Stimulated activated CD8-positive, alpha-beta memory T cell treated with anti-CD3 and anti-CD28 coated beads, Interleukin-15, amount 100 ng/mL, for 4 hours (primary cell): ENCODE data around the gene MGAT4C.
"Not testable (repeated sequence)": the region's sequence is repeated elsewhere in the genome, so short reads cannot be mapped to it uniquely, and the experiment has no call there.

ENCODE experiments used
- DNase-seq, 2 donors: peaks; one replicate each; pipeline ENCODE4 v3.0.0-alpha.2; 2020; ENCODE audit warnings: low read depth in 2 of 2

The MGAT4C gene

DNA sequence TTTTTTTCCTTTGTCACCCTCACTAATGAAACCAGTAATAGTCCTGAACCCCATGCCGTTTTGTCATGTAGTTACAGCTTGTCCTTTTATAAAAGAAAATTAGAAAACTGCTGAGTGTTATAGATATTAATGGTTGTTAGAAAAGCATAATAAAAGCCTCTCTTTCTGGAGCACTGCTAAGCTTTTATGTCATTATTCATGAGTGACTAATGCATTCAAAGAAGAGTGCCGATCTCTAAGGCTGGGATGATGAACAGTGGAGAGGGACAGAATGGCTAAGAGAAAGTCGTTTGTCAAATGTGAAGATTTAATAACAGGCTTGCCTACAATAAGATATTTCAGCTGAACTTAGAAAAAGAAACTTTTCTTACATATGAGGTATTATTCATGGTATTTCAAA lies 121.6 kb downstream of the MGAT4C start:
- DNase-seq: no peak

- not testable (repeated sequence) for DNase-seq
Observed at GRCh38 chr12:86126900-86127299, 129.3 kb downstream of the MGAT4C start.

DNA sequence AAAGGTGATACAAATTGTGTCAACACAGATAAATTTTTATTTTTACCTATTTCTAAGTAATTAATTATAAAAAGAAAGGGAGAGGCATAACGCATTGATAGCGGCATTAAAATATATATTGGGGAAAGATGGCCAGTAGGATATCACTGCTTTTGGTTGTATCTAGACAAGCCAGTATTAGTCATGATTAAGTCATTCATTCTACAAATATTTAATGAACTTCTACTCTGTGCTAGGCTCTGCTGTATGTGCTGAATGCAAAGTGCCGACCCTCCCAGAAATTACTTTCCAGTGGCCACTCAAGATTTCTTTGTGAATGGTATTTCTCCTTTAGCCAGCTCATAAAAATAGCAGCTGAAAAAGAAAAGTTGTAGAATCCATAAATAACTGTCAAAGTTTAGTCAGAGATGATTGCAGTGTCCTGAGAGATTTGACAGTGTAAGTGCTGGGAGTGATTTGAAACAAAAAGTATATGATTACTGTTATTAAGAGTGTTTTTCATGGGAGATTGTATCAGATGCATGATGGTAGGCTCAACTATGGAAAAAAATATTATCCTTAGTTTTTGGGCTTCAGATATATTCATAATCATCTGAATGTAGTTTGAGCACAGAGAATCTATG lies 133.2 kb downstream of the MGAT4C start:
- no peak for DNase-seq

- no peak for DNase-seq
Observed at GRCh38 chr12:86118161-86118560, 138.0 kb downstream of the MGAT4C start.

DNA sequence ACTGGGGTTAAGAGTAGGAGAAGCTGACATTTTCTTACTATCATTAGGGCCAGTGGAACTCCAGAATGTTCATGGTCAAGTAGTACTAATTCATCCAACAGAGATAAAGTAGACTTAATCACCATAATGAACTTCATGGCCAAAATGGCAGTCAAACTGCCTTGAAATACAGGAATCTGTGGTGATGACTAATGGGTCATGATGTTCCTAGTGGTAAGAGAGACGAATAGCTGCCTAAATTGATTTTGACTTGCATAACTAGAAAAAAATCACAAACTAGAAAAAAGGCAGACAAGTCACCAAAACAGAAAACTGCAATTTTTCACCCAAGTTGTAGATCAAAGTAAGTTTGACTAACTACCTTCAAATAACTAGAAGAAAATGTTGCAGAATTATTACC lies 138.5 kb downstream of the MGAT4C start:
- DNase-seq: no peak

GRCh38 chr12:86104087-86104486 lies 152.1 kb downstream of the MGAT4C start:
- no peak for DNase-seq

DNA sequence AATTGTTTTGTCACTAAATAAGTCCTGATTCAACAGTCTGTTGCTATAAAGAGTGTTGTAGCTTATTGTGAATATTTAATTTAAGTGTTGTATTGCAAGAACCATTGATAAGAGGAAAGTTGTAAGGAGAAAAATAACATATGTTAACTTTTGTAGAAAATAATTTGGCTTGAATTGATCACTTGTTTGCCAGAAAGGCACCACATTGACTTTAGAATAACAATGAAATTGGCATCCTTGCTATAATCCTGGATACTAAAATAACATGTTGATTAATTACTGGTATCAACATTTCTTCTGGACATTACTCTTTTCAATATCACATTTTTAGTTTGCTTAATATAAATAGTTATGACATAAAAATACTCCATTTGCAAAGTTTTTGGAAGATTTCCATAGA lies 159.0 kb downstream of the MGAT4C start:
- DNase-seq: no peak

DNA sequence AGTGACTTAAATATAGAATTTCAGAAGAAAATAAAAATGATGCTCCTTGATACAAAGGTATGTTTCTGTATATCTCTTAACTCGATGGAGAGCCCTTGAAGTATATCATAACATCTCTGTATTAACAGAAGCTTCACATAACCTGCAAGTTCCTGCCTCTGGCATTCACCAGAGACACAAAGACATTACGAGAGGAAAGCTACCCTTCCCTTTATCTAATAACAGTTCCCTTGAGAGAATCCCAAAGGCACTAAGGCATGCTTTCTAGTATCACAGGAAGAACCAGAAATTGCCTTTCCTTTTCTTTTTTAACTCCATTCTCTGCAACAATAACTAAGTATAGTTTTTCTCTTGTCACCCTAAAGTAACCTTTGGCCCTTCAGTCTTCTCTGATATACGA lies 164.5 kb downstream of the MGAT4C start:
- DNase-seq: no peak

DNA sequence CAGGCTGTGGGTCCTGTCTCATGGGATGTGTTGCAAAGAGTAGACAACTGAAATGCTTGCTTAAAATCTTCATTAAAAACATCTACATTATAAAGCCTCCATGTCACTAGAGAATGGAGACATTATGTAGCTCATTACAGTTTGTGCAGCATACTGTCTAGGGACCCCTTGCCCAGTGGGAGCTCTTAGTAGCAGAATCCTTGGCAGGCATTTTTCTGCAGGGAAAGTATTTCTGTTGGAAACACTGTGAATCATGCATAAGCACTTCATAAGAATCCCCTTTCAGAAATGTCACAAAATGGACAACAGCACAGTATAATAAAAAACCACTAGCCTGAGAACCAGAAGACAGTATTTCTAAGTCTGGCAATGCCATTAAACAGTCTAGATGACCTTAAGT lies 174.3 kb downstream of the MGAT4C start:
- no peak for DNase-seq

GRCh38 chr12:86059052-86059451 lies 197.1 kb downstream of the MGAT4C start:
- not testable (repeated sequence) for DNase-seq

DNA sequence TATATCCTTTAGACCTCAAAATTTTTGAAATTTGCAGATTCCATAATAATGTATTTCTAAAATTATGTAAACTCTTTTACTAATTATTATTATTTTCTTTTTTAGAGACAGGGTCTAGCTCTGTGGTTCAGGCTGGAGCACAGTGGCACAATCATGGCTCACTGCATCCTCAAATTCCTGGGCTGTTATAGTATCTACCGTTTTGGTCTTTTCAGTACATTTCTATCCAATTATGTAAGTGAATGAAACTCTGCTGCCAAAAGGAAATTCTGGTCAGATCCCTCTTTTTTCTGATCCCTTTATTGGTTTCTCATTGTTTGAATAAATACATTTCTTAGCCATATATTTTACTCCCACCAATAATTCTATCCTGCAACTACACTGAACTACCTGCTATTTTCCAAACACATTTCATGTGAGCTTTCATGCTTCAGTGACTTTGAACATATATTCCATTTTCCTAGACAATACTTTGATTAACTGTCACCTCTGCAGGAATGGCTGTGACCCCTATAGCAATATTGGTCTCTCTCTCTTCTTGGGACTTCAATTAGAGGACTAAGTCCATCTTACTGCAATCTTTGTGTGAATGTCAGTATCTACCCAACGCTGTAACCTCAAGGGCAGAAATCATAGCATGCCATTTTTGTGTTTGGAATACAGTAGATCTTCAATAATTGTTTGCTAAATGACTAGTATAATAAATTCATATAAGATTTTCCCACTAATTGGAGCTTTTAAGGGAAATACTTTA lies 198.9 kb downstream of the MGAT4C start:
- no peak for DNase-seq

GRCh38 chr12:86052921-86053320 lies 203.3 kb downstream of the MGAT4C start:
- no peak for DNase-seq

- no peak for DNase-seq
Observed at GRCh38 chr12:86050010-86050409, 206.2 kb downstream of the MGAT4C start.

- DNase-seq: no peak
Observed at GRCh38 chr12:86044396-86044795, 211.8 kb downstream of the MGAT4C start.

DNA sequence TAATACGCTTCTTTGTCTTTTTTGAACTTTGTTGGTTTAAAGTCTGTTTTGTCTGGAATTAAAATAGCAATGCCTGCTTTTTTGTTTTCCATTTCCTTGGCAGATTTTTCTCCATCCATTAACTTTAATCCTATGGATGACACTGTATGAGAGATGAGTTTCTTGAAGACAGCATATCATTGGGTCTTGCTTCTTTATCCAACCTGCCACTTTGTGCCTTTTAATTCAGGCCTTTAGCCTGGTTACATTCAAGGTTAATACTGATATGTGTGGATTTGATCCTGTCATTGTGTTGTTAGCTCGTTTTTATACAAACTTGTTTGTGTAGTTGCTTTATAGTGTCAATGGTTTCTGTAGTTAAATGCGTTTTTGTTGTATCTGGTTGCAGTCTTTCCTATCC lies 214.1 kb downstream of the MGAT4C start:
- no peak for DNase-seq

GRCh38 chr12:86018361-86018760 lies 237.8 kb downstream of the MGAT4C start:
- no peak for DNase-seq

DNA sequence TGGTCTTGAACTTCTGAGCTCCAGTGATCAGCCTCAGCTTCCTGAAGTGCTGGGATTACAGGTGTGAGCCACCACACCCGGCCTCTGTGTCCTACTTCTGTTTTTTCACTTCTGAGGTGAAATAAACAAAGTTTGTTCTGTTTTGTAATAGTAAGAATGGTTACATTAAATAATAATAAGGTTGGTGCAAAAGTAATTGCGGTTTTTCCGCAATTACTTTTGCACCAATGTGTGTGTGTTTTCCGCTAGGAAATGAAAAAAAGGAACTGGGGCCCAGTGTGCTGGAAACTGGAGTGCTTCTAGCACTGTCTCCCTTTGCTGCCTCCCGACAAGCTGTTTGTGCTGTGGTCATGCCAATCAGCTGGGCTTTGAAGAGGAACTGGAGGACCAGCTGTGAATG lies 241.2 kb downstream of the MGAT4C start:
- no peak for DNase-seq

DNA sequence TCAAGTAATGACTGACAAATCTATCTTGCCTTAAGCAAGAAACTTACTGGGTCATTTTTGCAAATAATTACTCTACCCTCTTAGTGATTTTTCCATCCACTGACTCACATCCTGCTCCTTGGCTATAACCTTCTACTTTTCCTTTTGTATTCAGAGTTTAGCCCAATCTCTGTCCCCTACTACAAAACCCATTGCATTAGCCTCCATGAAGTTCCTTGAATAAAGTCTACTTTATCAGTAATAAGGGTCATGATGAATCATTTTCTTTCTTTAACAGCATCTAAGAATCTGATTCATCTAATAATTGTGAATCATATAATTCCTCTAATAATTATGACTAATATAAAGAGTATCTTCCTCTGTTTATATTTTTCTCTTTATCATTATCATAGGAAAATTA lies 249.5 kb downstream of the MGAT4C start:
- DNase-seq: no peak

DNA sequence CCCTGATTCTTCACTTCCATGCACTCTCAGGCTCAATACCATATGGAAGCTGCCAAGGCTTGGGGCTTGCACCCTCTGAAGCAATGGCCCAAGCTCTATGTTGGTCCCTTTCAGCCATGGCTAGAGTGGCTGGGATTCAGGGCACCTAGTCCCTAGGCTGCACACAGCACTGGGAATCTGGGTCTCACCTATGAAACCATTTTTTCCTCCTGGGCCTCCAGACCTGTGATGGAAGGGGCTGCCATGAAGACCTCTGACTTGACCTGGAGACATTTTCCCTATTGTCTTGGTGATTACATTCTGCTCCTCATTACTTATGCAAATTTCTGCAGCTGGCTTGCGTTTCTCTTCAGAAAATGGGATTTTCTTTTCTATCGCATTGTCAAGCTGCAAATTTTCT lies 258.1 kb downstream of the MGAT4C start:
- DNase-seq: no peak

DNA sequence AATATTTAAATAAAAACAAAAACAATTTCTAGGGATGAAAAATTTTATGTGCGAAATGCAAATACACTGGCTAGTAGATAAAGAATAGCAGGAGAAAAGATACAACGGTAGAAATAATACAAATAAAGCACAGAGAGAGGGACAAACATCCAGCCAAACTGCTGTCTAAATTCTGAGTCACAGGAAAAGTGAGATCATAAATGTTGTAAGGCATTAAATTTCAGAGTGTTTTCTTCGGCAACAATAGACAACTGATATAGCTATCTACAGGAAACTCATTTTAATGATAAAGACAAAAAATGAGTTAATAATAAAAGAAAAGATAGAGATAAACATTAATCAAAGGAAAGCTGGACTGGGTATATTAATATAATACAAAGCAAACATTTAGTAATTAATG lies 259.9 kb downstream of the MGAT4C start:
- DNase-seq: no peak

DNA sequence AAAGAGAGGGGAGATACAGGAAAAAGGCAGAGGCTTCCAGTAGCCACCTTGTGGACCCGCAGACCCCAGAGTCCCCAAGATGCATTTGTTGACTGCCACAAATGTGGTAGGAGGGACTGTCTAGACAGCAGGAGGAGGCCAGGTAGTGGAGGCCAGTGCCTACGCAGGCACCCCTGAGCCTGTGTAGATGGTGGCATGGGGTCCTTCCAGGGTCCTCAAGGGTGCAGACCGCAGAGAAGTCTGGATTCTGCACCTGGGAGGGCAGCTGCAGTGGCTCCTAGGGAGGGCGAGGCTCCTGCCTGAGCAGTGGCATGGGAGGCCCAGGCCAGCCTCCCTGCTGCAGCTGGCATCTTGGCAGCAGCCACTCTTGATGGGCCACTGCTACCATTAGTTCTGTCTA lies 262.4 kb downstream of the MGAT4C start:
- DNase-seq: no peak

GRCh38 chr12:85985996-85986395 lies 270.2 kb downstream of the MGAT4C start:
- DNase-seq: no peak

DNA sequence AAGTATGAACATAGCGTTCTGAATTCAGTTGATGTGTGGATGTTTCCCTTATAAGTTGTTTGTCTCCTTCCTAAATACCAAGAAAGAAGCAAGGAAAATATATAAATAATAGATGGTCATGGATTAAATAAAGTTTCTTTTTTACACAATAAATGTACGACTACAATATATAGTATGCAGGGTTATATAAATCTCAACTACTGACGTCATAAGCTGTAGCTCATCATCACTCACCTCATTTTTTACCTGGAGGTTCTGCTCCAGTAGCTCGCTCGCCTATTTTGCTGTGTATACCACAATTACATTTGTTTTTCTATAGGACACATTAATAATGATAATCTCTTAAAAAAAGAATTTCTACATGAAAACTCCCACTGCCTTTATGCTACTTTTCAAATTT lies 272.6 kb downstream of the MGAT4C start:
- no peak for DNase-seq

- no peak for DNase-seq
Observed at GRCh38 chr12:85979641-85980040, 276.6 kb downstream of the MGAT4C start.
